Psoas muscle (tissue), 8 donors: ENCODE measurements around the gene HOXC10. TPM values are rescaled to one million over a fixed set of nuclear protein-coding genes. Genes with fewer than 3 reads are reported as not detected.

Source experiments
- ATAC-seq, 4 donors: fragments of 200-7000 bp; cut with Tn5 transposase; one replicate each; pipeline ENCODE4 v1.9.1; 2020; ENCODE audit warnings: moderate library complexity in 3 of 4, mild to moderate bottlenecking in 2 of 4
- DNase-seq, 2 donors: peaks; one replicate each; pipeline ENCODE4 v3.0.0-alpha.2; 2020
- H3K27ac ChIP-seq: fragments of 200-600 bp; one replicate; pipeline ENCODE4 v1.8.0; 2022
- H3K27me3 ChIP-seq, 3 donors: fragments of 200-600 bp in 1 of 3; one replicate each; pipeline versions ENCODE4 v1.6.1 to v1.8.0; 2013 to 2022; ENCODE audit warnings: low read length in 2 of 3, mild to moderate bottlenecking in 2 of 3, moderate library complexity in 1 of 3; ENCODE audit not compliant: insufficient read depth in 3 of 3
- H3K36me3 ChIP-seq, 2 donors: fragments of 200-600 bp in 1 of 2; one replicate each; pipeline versions ENCODE4 v1.6.1 to v1.8.0; 2013 to 2022; ENCODE audit warnings: low read depth in 1 of 2, mild to moderate bottlenecking in 1 of 2, moderate library complexity in 1 of 2; ENCODE audit not compliant: insufficient read depth in 1 of 2
- H3K4me1 ChIP-seq: fragments of 200-600 bp; one replicate; pipeline ENCODE4 v1.8.0; 2022
- H3K4me3 ChIP-seq: fragments of 200-600 bp; one replicate; pipeline ENCODE4 v1.8.0; 2022; ENCODE audit warnings: mild to moderate bottlenecking
- H3K9me3 ChIP-seq: fragments of 200-600 bp; one replicate; pipeline ENCODE4 v1.8.0; 2022
- CTCF ChIP-seq: fragments of 200-600 bp; IDR thresholded peaks from one replicate; pipeline ENCODE4 v1.8.0; 2022; ENCODE audit warnings: antibody characterized with exemption
- WGBS, 3 donors: extraction: QIAGEN DNeasy Blood & Tissue Kit; methylation state at CpG; one replicate each; pipeline versions ENCODE4 v1.1.6 to v1.1.7; 2013; 5-methylcytosine and 5-hydroxymethylcytosine counted together
- intact Hi-C, 2 donors: fragments of 100-400 bp; cut with DNase I; formaldehyde crosslinking; loops; one replicate each; pipeline versions ENCODE4 v1.11.0 to v1.14.2; 2022
- polyA plus RNA-seq, 3 donors: library from polyadenylated mRNA; stranded (reverse); fragments of 200-250 nt; gene quantifications; one replicate each; pipeline ENCODE4 v1.2.3, GENCODE V29; 2013
- total RNA-seq, 4 donors: library from RNA; stranded (reverse); fragmentation: NEBNext Ultra II Directional in 2 of 4; extraction: Animal tissue kit (Norgen Biotek cat#: 25700) in 2 of 4; gene quantifications; one replicate each; pipeline versions ENCODE4 v1.2.1 to v1.2.4, GENCODE V29; 2021 to 2023
- donor health status: healthy with polysubstance abuse.
- donor health status: DM: no; HTN: no; CAD: no; lungs with moderate emphysema.
- donor health status: Bipolar disorder and iron deficiency.
- donor health status: healthy.
- donor health status: DM: yes; HTN: yes; CAD: no.
- donor health status: DM: no; HTN: no; CAD: no.
- donor health status: DM: no; HTN: no; CAD: no.
- donor health status: DM: yes; HTN: yes; CAD: no.

HOXC10 gene
- total and polyA plus RNA-seq, 7 donors = 3.0 to 129 (median 62.0) TPM

GRCh38 chr12:53985994-53986685 lies 1.2 kb downstream of the HOXC10 start:
- Histone ChIP-seq H3K4me1 (peaks cover 28% of the 10 kb centered on the region), H3K9me3 (no peaks in the 10 kb centered on the region), H3K27me3 (peaks cover 0 to 5% (median 0%) of the 10 kb centered on the region in 3 donors), H3K36me3 (no peaks in the 10 kb centered on the region), H3K4me3 (peak overlapping the region; percentile 79), H3K27ac (peak overlapping the region; percentile 95)
- DNase-seq (peak in 1 of 2 donors; percentile 79), ATAC-seq (peak; percentile 45 to 65 (median 47))
- TF ChIP-seq CTCF = no peak
- 1 to 3% (median 1%) methylated on average over 29 to 50 of the region's 50 CpGs for WGBS, 3 donors
- intact Hi-C loops = loop anchor here (2.0 to 10.0 kb wide), 4 partner anchors 219 to 389 kb away; no protein-coding TSS in a partner anchor

- Histone ChIP-seq H3K27me3 (peaks cover 0 to 6% (median 0%) of the 10 kb centered on the region in 3 donors), H3K36me3 (no peaks in the 10 kb centered on the region), H3K4me3 (peak overlapping the region; percentile 79), H3K27ac (peak overlapping the region; percentile 95), H3K9me3 (no peaks in the 10 kb centered on the region), H3K4me1 (peaks cover 35% of the 10 kb centered on the region)
- WGBS, 3 donors = 13 to 24% (median 13%) methylated on average over 21 of the region's 21 CpGs
- intact Hi-C loops = loop anchor here (2.0 to 10.0 kb wide), 3 partner anchors 218 to 388 kb away; no protein-coding TSS in a partner anchor
- TF ChIP-seq CTCF = no peak
- DNase-seq (peak in 1 of 2 donors; percentile 41), ATAC-seq (no peak)
Measured at GRCh38 chr12:53986686-53987483, 1.9 kb downstream of the HOXC10 start.

GRCh38 chr12:53987787-53988230 lies 2.9 kb downstream of the HOXC10 start:
- DNase-seq (no peak), ATAC-seq (no peak)
- peak overlapping the region; percentile 95 for H3K27ac ChIP-seq
- H3K27me3 ChIP-seq = peaks cover 0 to 4% (median 0%) of the 10 kb centered on the region in 3 donors
- peaks cover 41% of the 10 kb centered on the region for H3K4me1 ChIP-seq
- TF ChIP-seq CTCF = no peak
- H3K4me3 ChIP-seq = peak overlapping the region; percentile 79
- intact Hi-C loops = loop anchor here (2.0 to 10.0 kb wide), 3 partner anchors 217 to 387 kb away; no protein-coding TSS in a partner anchor
- WGBS, 3 donors = 10 to 32% (median 23%) methylated on average over 4 of the region's 4 CpGs
- no peaks in the 10 kb centered on the region for H3K36me3 ChIP-seq
- H3K9me3 ChIP-seq = no peaks in the 10 kb centered on the region

- ATAC-seq = no peak
- intact Hi-C loops = loop anchor here (5.0 to 10.0 kb wide), 2 partner anchors 369 to 386 kb away; no protein-coding TSS in a partner anchor
- peaks cover 41% of the 10 kb centered on the region for H3K4me1 ChIP-seq
- no peak for TF ChIP-seq CTCF
- H3K9me3 ChIP-seq = no peaks in the 10 kb centered on the region
- H3K27me3 ChIP-seq = peaks cover 0 to 3% (median 0%) of the 10 kb centered on the region in 3 donors
- peak overlapping the region; percentile 95 for H3K27ac ChIP-seq
- H3K36me3 ChIP-seq = no peaks in the 10 kb centered on the region
- 5 to 9% (median 5%) methylated on average over 5 of the region's 5 CpGs for WGBS, 3 donors
- peak in 1 of 2 donors; percentile 44 for DNase-seq
- peak overlapping the region; percentile 79 for H3K4me3 ChIP-seq
Measured at GRCh38 chr12:53988541-53989226, 3.7 kb downstream of the HOXC10 start.
